ENCODE data around the gene TMEM263. TPM values are rescaled to one million over a fixed set of nuclear protein-coding genes. Genes with fewer than 3 reads are reported as not detected.

Gene TMEM263
- total RNA-seq, 1 experiment from 2014 or later = 31.3 TPM

- DNase-seq (ENCODE audit: low read depth, low spot score) (no peak), ATAC-seq (no peak)
- H3K4me3 ChIP-seq (replicated peaks in 1 of 2; ENCODE audit: low read depth in 1 of 2, low read length in 2 of 2) = no peak overlapping the region
- H3K4me2 ChIP-seq (ENCODE audit: low read length) = no peak overlapping the region
- no peak overlapping the region for H3K27ac ChIP-seq (ENCODE audit: low read depth, low read length)
- TF ChIP-seq CBX3 (IDR thresholded peaks at IDR 0.05; ENCODE audit: low read depth) (no peak), JUND (IDR thresholded peaks at IDR 0.05) (no peak), POLR2A (IDR thresholded peaks at IDR 0.05; ENCODE audit: borderline replicate concordance, extremely low read depth, insufficient read depth, insufficient read length) (no peak), SP1 (IDR thresholded peaks at IDR 0.05; ENCODE audit: low read depth) (no peak), ZFX (IDR thresholded peaks at IDR 0.05) (no peak), EZH2phosphoT487 (IDR thresholded peaks at IDR 0.05; ENCODE audit: borderline replicate concordance) (no peak), ELF1 (IDR thresholded peaks at IDR 0.05; ENCODE audit: borderline replicate concordance, low read depth) (no peak), MAX (IDR thresholded peaks at IDR 0.05) (no peak), FOSL1 (IDR thresholded peaks at IDR 0.05; ENCODE audit: low read depth) (no peak), EGR1 (IDR thresholded peaks at IDR 0.05; ENCODE audit: low read depth) (no peak), YY1 (IDR thresholded peaks at IDR 0.05; ENCODE audit: extremely low read depth, insufficient replicate concordance, low read depth, low read length) (no peak), POLR2AphosphoS5 (IDR thresholded peaks at IDR 0.05; ENCODE audit: low read depth, low read length) (no peak), ZBTB33 (IDR thresholded peaks at IDR 0.05; ENCODE audit: extremely low read depth, insufficient replicate concordance, low read length) (no peak), ZNF274 (IDR thresholded peaks at IDR 0.05; ENCODE audit: low read depth, low read length) (no peak), SIN3A (IDR thresholded peaks at IDR 0.05; ENCODE audit: low read depth) (no peak), REST (IDR thresholded peaks at IDR 0.05; ENCODE audit: low read depth) (no peak), CTCF (IDR thresholded peaks at IDR 0.05 in 2 of 3, conservative IDR thresholded peaks at IDR 0.05 in 1 of 3; ENCODE audit: borderline replicate concordance in 1 of 3, insufficient read depth in 1 of 3, low read depth in 2 of 3, low read length in 2 of 3) (no peak), SRF (IDR thresholded peaks at IDR 0.05; ENCODE audit: low read depth) (no peak), TCF7L2 (IDR thresholded peaks at IDR 0.05; ENCODE audit: borderline replicate concordance, extremely low read depth, insufficient read depth, insufficient read length) (no peak)
- CTCF ChIA-PET = no interaction called here
- no peaks in the 10 kb centered on the region for H3K79me2 ChIP-seq (ENCODE audit: insufficient read depth, low read length)
- peaks cover 0 to 13% of the 10 kb centered on the region in 2 experiments; a peak in 3 of 4 replicates for H3K36me3 ChIP-seq (ENCODE audit: control insufficient read depth in 1 of 2, insufficient read depth in 2 of 2, low read length in 2 of 2)
- no peaks in the 10 kb centered on the region for H3K9me3 ChIP-seq (ENCODE audit: control insufficient read depth in 1 of 2, insufficient read depth in 1 of 2, low read depth in 1 of 2, low read length in 2 of 2)
- peaks cover 3 to 5% of the 10 kb centered on the region in 2 experiments; a peak in 2 of 4 replicates for H3K4me1 ChIP-seq (ENCODE audit: control insufficient read depth in 1 of 2, insufficient read depth in 2 of 2, low read length in 2 of 2)
- H3K27me3 ChIP-seq (ENCODE audit: insufficient read depth, low read length) = no peaks in the 10 kb centered on the region
- no TSS peak for BruUV-seq (replicated peaks)
- no peak overlapping the region for H3K9ac ChIP-seq (ENCODE audit: low read length)
- H2AFZ ChIP-seq (ENCODE audit: low read depth, low read length, poor library complexity, severe bottlenecking) = no peak overlapping the region
- no peaks in the 10 kb centered on the region for H3K9me2 ChIP-seq (ENCODE audit: insufficient read depth)
- POLR2A ChIA-PET = no interaction called here
- H4K20me1 ChIP-seq (ENCODE audit: insufficient read depth) = no peaks in the 10 kb centered on the region
- intact Hi-C loops (cut with micrococcal nuclease) = no loop called here
- RAD21 ChIA-PET (ENCODE audit: low non-redundant PET in 1 of 2, low total read pairs in 2 of 2, uncharacterized antibody in 2 of 2, unreplicated experiment in 2 of 2) = no interaction called here
Measured at GRCh38 chr12:106974511-106974910, 18.8 kb downstream of the TMEM263 start.
